Measurements from ENCODE around the gene SPSB3. TPM values are rescaled to one million over a fixed set of nuclear protein-coding genes. Genes with fewer than 3 reads are reported as not detected.
A peak's percentile ranks its signal among the peaks of the same experiment; 100 is the strongest.

The SPSB3 gene
- total and polyA plus RNA-seq, 10 donors = 41.4 to 266 (median 90.0) TPM

DNA sequence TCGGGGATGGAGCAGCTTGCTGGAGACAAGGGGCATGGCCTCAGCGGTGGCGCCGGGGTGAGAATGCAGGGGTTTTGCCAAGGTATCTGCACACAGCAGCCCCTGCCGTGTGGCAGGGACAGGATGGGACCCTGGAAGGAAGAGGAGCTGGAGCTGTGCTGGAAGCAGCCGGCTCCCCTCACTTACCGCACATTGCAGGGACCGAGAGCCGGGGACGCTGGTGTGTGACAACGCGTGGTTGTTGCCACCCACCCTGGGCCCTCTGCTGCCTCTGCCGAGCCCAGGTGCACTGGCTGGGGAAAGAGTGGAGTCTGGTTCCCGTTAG, 3.4 kb upstream of the SPSB3 start:
- intact Hi-C loops (cut with DNase I; ENCODE audit: low total_unique reads) = no loop called here
- Histone ChIP-seq H3K4me1 (peaks cover 14 to 54% (median 38%) of the 10 kb centered on the region in 6 donors), H3K27ac (no peak overlapping the region), H3K4me3 (no peak overlapping the region), H3K36me3 (peaks cover 0 to 66% (median 43%) of the 10 kb centered on the region in 6 donors), H3K9me3 (no peaks in the 10 kb centered on the region), H3K27me3 (replicated peaks in 1 of 7) (no peaks in the 10 kb centered on the region)
- DNase-seq = peak; percentile 67
- TF ChIP-seq POLR2A (IDR thresholded peaks at IDR 0.05) = no peak
- TF ChIP-seq, protein P1, sequence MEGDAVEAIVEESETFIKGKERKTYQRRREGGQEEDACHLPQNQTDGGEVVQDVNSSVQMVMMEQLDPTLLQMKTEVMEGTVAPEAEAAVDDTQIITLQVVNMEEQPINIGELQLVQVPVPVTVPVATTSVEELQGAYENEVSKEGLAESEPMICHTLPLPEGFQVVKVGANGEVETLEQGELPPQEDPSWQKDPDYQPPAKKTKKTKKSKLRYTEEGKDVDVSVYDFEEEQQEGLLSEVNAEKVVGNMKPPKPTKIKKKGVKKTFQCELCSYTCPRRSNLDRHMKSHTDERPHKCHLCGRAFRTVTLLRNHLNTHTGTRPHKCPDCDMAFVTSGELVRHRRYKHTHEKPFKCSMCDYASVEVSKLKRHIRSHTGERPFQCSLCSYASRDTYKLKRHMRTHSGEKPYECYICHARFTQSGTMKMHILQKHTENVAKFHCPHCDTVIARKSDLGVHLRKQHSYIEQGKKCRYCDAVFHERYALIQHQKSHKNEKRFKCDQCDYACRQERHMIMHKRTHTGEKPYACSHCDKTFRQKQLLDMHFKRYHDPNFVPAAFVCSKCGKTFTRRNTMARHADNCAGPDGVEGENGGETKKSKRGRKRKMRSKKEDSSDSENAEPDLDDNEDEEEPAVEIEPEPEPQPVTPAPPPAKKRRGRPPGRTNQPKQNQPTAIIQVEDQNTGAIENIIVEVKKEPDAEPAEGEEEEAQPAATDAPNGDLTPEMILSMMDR (IDR thresholded peaks at IDR 0.05 in 8 of 11, conservative IDR thresholded peaks at IDR 0.05 in 3 of 11) = no peak
- TF ChIP-seq POLR2AphosphoS5 (IDR thresholded peaks at IDR 0.05) = no peak
- 89 to 96% (median 91%) methylated on average over 5 to 14 of the region's 14 CpGs for WGBS, 5 donors

DNA sequence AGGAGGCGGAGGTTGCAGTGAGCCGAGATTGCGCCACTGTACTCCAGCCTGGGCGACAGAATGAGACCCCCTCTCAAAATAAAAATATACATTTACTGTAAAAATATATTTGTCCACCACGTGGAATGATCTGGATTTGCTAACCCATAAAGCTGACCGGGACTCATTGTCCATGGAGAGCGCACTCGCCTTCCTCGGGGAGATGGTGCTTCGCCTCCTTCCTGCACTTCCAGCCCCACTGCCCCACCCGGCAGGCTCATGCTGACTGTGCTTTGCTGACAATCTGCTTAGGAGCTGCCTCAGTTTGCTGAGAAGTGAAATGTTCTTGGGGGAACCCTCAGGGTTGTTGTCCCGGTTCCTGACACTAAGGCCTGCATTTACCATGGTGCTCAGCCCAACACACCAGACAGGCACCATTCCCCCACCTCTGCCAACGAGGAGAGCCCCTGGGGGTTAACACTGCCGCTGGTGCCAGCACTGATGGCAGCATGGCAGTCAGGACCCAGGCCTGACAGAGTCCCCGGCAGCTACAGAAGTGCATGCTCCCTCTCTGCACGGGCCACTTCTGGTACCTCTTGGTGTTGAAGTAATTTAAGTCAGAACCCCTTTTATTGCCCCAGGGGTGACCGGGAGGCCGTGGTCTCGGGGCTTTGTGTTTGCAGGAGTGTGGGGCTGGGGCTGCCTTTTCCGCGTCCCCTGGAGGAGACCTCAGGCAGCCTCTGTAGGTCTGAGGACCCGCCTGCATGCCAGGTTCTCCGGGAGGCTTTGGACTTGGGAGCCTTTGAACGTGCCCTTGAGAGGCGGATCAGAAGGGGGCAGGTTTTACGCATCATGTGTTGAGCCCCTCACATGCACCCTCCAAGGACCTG, 2.8 kb upstream of the SPSB3 start:
- WGBS, 5 donors = 92 to 97% (median 94%) methylated on average over 22 to 26 of the region's 26 CpGs
- Histone ChIP-seq H3K27ac (no peak overlapping the region), H3K4me3 (no peak overlapping the region), H3K9me3 (no peaks in the 10 kb centered on the region), H3K4me1 (peaks cover 18 to 60% (median 44%) of the 10 kb centered on the region in 6 donors), H3K36me3 (peaks cover 0 to 66% (median 41%) of the 10 kb centered on the region in 6 donors), H3K27me3 (replicated peaks in 1 of 7) (no peaks in the 10 kb centered on the region)
- TF ChIP-seq POLR2A (IDR thresholded peaks at IDR 0.05) (no peak), POLR2AphosphoS5 (IDR thresholded peaks at IDR 0.05) (no peak)
- TF ChIP-seq, protein P1 (IDR thresholded peaks at IDR 0.05 in 8 of 11, conservative IDR thresholded peaks at IDR 0.05 in 3 of 11) = no peak
- intact Hi-C loops (cut with DNase I; ENCODE audit: low total_unique reads) = no loop called here
- DNase-seq = peak; percentile 71

DNA sequence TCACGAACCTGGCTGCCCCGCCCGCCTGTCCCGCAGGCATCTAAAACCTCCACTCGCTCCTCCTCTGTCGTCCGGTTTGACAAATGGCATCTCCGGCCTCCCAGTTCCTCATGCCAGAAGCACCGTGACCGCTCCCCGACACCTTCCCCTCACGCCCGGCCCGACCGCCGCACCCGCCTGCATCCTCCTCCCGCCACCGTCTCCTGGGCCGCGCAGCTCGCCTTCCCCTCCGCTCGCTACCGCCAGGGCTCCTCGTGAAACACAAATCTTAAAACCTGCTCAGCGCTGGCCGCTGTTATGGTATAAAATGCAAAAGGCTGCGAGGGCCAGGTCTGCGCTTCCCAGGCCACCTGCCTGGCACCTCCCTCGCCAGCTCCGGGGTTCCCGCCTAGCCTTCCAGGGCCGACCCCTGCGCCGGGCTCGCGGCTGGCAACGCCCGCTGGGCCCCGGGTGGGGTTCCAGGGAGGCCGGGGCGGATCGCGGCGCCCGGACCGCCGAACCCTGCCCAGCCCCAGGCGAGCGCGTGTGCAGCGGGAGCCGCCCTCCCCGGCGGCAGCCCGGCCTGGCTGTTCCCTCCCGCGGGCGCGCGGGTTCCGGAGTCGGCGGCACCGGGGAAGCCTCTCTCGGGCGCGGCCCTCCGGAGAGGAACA, 488 bp downstream of the SPSB3 start:
- H3K4me3 ChIP-seq = peak overlapping the region; percentile 86 to 100 (median 94)
- peak overlapping the region; percentile 69 to 97 (median 94) for H3K27ac ChIP-seq
- H3K27me3 ChIP-seq (replicated peaks in 1 of 7) = no peaks in the 10 kb centered on the region
- WGBS, 5 donors = 0 to 2% (median 1%) methylated on average over 30 to 70 of the region's 70 CpGs
- no peaks in the 10 kb centered on the region for H3K9me3 ChIP-seq
- peak; percentile 89 for DNase-seq
- intact Hi-C loops (cut with DNase I; ENCODE audit: low total_unique reads) = no loop called here
- peaks cover 22 to 88% (median 50%) of the 10 kb centered on the region in 6 donors for H3K4me1 ChIP-seq
- peaks cover 0 to 66% (median 33%) of the 10 kb centered on the region in 6 donors for H3K36me3 ChIP-seq
- TF ChIP-seq, protein P1 (IDR thresholded peaks at IDR 0.05 in 8 of 11, conservative IDR thresholded peaks at IDR 0.05 in 3 of 11) = peak in 1 of 11 experiments; percentile 21
- peak; percentile 0 to 55 (median 35) for TF ChIP-seq POLR2AphosphoS5 (IDR thresholded peaks at IDR 0.05)
- no peak for TF ChIP-seq POLR2A (IDR thresholded peaks at IDR 0.05)

DNA sequence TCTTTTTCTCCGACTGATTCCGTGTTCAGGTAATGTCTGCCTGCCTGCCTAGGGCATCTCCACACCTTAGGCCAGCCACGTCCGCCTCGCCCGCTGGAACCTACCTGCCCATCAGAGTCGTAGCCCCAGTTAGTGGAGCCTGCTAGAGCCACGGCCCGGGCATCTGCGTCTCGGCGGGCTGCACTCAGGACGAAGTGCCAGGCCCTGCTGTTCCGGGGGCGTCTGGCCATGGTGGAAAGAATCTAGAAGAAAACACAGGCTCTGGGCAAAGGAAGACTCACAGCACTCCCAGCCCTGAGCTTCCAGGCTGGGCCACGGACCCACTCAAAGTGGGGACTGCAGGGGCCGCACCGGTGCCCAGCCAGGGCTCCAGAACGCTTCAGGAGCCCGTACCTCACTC, 1.1 kb downstream of the SPSB3 start:
- peaks cover 22 to 87% (median 48%) of the 10 kb centered on the region in 6 donors for H3K4me1 ChIP-seq
- DNase-seq = peak; percentile 80
- WGBS, 5 donors = 79 to 85% (median 80%) methylated on average over 16 to 20 of the region's 20 CpGs

More for the DNA sequence above, 1.1 kb downstream of the SPSB3 start:
- H3K27ac ChIP-seq = peak overlapping the region in 6 of 8 donors; percentile 86 to 97 (median 95)
- no peaks in the 10 kb centered on the region for H3K27me3 ChIP-seq (replicated peaks in 1 of 7)
- H3K36me3 ChIP-seq = peaks cover 0 to 66% (median 33%) of the 10 kb centered on the region in 6 donors
- TF ChIP-seq, protein P1 (IDR thresholded peaks at IDR 0.05 in 8 of 11, conservative IDR thresholded peaks at IDR 0.05 in 3 of 11) = no peak
- TF ChIP-seq POLR2A (IDR thresholded peaks at IDR 0.05) (no peak), POLR2AphosphoS5 (IDR thresholded peaks at IDR 0.05) (no peak)
- H3K9me3 ChIP-seq = no peaks in the 10 kb centered on the region
- intact Hi-C loops (cut with DNase I; ENCODE audit: low total_unique reads) = no loop called here
- H3K4me3 ChIP-seq = peak overlapping the region; percentile 86 to 100 (median 94)
